ENCODE results near the gene PPP2R3B.
A peak's percentile ranks its signal among the peaks of the same experiment; 100 is the strongest.
"Not testable (repeated sequence)": the region's sequence is repeated elsewhere in the genome, so short reads cannot be mapped to it uniquely, and the experiment has no call there.

Gene PPP2R3B

GRCh38 chrX:390459-390858, 3.8 kb upstream of the PPP2R3B start:
- Mint-ChIP-seq H3K36me3 (ENCODE audit: low read depth) (peaks cover 6% of the 10 kb centered on the region), H3K4me3 (no peak overlapping the region), H3K9me3 (no peaks in the 10 kb centered on the region), H3K27ac (no peak overlapping the region), H3K27me3 (no peaks in the 10 kb centered on the region), H3K4me1 (ENCODE audit: low read depth) (no peaks in the 10 kb centered on the region)
- intact Hi-C loops (cut with micrococcal nuclease) = no loop called here

GRCh38 chrX:389021-389441, 2.3 kb upstream of the PPP2R3B start:
- no peaks in the 10 kb centered on the region for H3K27me3 Mint-ChIP-seq
- intact Hi-C loops (cut with micrococcal nuclease) = loop anchor here (5.0 kb wide), 1 partner anchor 112 kb away; no protein-coding TSS in a partner anchor
- no peaks in the 10 kb centered on the region for H3K9me3 Mint-ChIP-seq
- H3K4me1 Mint-ChIP-seq (ENCODE audit: low read depth) = no peaks in the 10 kb centered on the region
- peaks cover 6% of the 10 kb centered on the region for H3K36me3 Mint-ChIP-seq (ENCODE audit: low read depth)
- H3K27ac Mint-ChIP-seq = peak overlapping the region; percentile 25
- H3K4me3 Mint-ChIP-seq = no peak overlapping the region

DNA sequence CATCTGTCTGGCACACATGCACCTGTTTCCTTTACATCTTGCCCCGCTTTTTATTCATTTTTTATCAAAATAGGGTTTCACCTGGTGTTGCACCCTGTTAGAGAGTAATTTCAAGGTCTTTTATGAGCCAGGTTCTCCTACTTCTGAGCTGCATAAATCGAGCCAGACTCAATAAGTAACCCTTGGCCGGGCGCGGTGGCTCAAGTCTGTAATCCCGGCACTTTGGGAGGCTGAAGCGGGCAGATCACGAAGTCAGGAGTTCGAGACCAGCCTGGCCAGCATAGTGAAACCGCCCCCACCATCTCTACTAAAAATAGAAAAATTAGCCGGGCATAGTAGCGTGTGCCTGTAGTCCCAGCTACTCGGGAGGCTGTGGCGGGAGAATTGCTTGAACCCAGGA, 1.0 kb upstream of the PPP2R3B start:
- Mint-ChIP-seq H3K4me3 (peak overlapping the region; percentile 96), H3K36me3 (ENCODE audit: low read depth) (peaks cover 6% of the 10 kb centered on the region), H3K9me3 (no peaks in the 10 kb centered on the region), H3K4me1 (ENCODE audit: low read depth) (no peaks in the 10 kb centered on the region), H3K27me3 (no peaks in the 10 kb centered on the region), H3K27ac (peak overlapping the region; percentile 99)
- intact Hi-C loops (cut with micrococcal nuclease) = loop anchor here (1.0 to 5.0 kb wide), 2 partner anchors 69 to 110 kb away; partner anchors contain the start of gene GTPBP6

DNA sequence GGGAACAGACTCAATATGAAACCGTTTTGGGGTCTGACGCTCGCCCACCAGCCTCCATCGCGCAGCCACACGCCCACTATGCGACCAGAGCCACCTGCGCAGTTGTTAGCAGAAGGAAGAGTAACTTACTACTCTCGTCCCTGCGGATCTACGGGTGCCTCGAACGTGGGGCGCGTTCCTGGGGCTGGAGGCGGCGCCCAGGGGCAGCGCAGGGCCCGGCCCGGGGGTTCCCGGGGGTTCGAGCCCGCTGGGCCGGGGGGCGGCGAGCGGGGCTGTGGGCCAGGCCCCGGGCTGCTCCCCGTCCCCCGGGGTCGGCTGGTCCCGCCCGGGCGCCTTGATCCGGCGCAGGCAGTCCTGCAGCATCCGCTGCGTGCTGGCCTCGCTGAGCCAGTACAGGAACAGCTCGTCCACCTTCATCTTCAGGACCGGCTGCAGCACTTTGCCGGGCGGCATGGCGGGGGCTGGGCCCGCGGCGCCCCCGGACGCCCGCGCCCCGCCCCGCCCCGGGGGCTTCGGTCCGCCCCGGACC, 404 bp downstream of the PPP2R3B start:
- peak overlapping the region; percentile 99 for H3K27ac Mint-ChIP-seq
- no peaks in the 10 kb centered on the region for H3K9me3 Mint-ChIP-seq
- peaks cover 6% of the 10 kb centered on the region for H3K36me3 Mint-ChIP-seq (ENCODE audit: low read depth)
- intact Hi-C loops (cut with micrococcal nuclease) = loop anchor here (5.0 kb wide), 1 partner anchor 109 kb away; no protein-coding TSS in a partner anchor
- peak overlapping the region; percentile 53 for H3K4me3 Mint-ChIP-seq
- H3K4me1 Mint-ChIP-seq (ENCODE audit: low read depth) = peaks cover 5% of the 10 kb centered on the region
- H3K27me3 Mint-ChIP-seq = no peaks in the 10 kb centered on the region

DNA sequence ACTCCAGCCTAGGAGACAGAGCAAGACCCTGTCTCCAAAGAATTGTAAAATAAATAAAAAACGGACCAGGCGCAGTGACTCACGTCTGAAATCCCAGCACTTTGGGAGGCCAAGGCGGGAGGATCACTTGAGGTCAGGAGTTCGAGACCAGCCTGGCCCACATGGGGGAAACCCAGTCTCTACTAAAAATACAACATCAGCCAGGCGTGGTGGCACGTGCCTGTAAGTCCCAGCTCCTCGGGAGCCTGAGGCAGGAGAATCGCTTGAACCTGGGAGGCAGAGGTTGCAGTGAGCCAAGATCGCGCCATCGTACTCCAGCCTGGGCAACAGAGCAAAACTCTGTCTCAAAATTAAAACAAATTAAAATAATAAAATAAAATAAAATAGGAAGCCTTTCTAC, 971 bp downstream of the PPP2R3B start:
- not testable (repeated sequence) for H3K27ac Mint-ChIP-seq; H3K36me3 Mint-ChIP-seq (ENCODE audit: low read depth); H3K4me1 Mint-ChIP-seq (ENCODE audit: low read depth); H3K9me3 Mint-ChIP-seq; H3K4me3 Mint-ChIP-seq; H3K27me3 Mint-ChIP-seq
- intact Hi-C loops (cut with micrococcal nuclease) = loop anchor here (5.0 kb wide), 1 partner anchor 108 kb away; no protein-coding TSS in a partner anchor

- Mint-ChIP-seq H3K9me3 (no peaks in the 10 kb centered on the region), H3K27ac (no peak overlapping the region), H3K4me3 (no peak overlapping the region), H3K36me3 (ENCODE audit: low read depth) (peaks cover 6% of the 10 kb centered on the region), H3K4me1 (ENCODE audit: low read depth) (peaks cover 5% of the 10 kb centered on the region), H3K27me3 (no peaks in the 10 kb centered on the region)
- intact Hi-C loops (cut with micrococcal nuclease) = loop anchor here (5.0 kb wide), 1 partner anchor 108 kb away; no protein-coding TSS in a partner anchor
Measured at GRCh38 chrX:384861-385260, 1.8 kb downstream of the PPP2R3B start.

GRCh38 chrX:378443-378842, 8.3 kb downstream of the PPP2R3B start:
- Mint-ChIP-seq H3K27ac (no peak overlapping the region), H3K4me1 (ENCODE audit: low read depth) (peaks cover 18% of the 10 kb centered on the region), H3K27me3 (peaks cover 26% of the 10 kb centered on the region), H3K36me3 (ENCODE audit: low read depth) (no peaks in the 10 kb centered on the region), H3K9me3 (no peaks in the 10 kb centered on the region), H3K4me3 (no peak overlapping the region)
- intact Hi-C loops (cut with micrococcal nuclease) = no loop called here

GRCh38 chrX:376206-376605, 10.5 kb downstream of the PPP2R3B start:
- Mint-ChIP-seq H3K27me3 (peaks cover 44% of the 10 kb centered on the region), H3K4me1 (ENCODE audit: low read depth) (peaks cover 14% of the 10 kb centered on the region)
- H3K27ac Mint-ChIP-seq; H3K9me3 Mint-ChIP-seq; H3K36me3 Mint-ChIP-seq (ENCODE audit: low read depth); H3K4me3 Mint-ChIP-seq; intact Hi-C loops (cut with micrococcal nuclease): not testable (repeated sequence)

GRCh38 chrX:375181-376036, 11.3 kb downstream of the PPP2R3B start:
- no peaks in the 10 kb centered on the region for H3K36me3 Mint-ChIP-seq (ENCODE audit: low read depth)
- intact Hi-C loops (cut with micrococcal nuclease) = no loop called here
- no peaks in the 10 kb centered on the region for H3K9me3 Mint-ChIP-seq
- H3K27ac Mint-ChIP-seq = no peak overlapping the region
- no peak overlapping the region for H3K4me3 Mint-ChIP-seq
- H3K4me1 Mint-ChIP-seq (ENCODE audit: low read depth) = peaks cover 14% of the 10 kb centered on the region
- peaks cover 46% of the 10 kb centered on the region for H3K27me3 Mint-ChIP-seq

GRCh38 chrX:374596-374995, 12.1 kb downstream of the PPP2R3B start:
- no peak overlapping the region for H3K27ac Mint-ChIP-seq
- H3K9me3 Mint-ChIP-seq = no peaks in the 10 kb centered on the region
- intact Hi-C loops (cut with micrococcal nuclease) = no loop called here
- no peak overlapping the region for H3K4me3 Mint-ChIP-seq
- H3K27me3 Mint-ChIP-seq = peaks cover 46% of the 10 kb centered on the region
- no peaks in the 10 kb centered on the region for H3K36me3 Mint-ChIP-seq (ENCODE audit: low read depth)
- H3K4me1 Mint-ChIP-seq (ENCODE audit: low read depth) = peaks cover 14% of the 10 kb centered on the region

DNA sequence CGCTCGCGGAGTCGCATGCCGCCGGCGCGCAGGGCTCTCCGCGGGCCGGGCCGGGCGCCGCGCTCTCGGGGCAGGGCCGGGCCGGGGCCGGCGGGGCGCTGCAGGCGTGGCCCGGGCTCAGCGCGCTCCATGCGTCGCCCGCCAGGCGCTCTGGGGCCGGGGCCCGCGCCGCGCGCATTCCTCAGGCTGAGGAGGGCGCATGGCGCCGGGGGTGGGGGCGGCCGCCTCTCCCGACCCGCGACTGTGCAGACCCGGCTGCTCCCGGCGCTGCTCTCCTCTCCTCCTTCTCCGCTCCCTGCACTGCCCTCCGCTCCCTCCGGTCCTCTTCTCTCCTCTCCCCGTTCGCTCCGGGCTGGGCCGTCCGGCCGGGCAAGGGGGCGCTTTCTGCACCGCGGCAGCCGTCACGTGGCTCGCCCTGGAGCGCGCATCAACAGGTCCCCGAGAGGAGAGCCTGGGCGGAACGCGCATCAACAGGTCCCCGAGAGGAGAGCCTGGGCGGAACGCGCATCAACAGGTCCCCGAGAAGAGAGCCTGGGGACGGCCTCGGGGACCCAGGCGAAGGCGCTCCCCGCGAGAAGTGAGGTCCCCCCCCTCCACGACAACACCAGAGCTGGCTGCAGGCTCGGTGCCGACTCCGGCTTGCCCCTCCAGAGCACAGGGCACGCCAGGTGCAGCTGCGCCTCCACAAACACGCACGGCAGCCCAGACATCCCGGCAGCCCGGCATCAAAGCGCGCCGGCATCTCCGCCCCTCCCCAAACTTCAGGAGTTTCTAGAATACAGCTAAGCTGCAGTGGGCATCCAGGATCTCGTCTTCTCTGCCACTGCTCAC, 12.9 kb downstream of the PPP2R3B start:
- Mint-ChIP-seq H3K4me1 (ENCODE audit: low read depth) (peaks cover 14% of the 10 kb centered on the region), H3K27me3 (peaks cover 46% of the 10 kb centered on the region), H3K9me3 (no peaks in the 10 kb centered on the region), H3K27ac (no peak overlapping the region), H3K36me3 (ENCODE audit: low read depth) (no peaks in the 10 kb centered on the region), H3K4me3 (no peak overlapping the region)
- intact Hi-C loops (cut with micrococcal nuclease) = no loop called here

- intact Hi-C loops (cut with micrococcal nuclease) = no loop called here
Measured at GRCh38 chrX:372856-373640, 13.7 kb downstream of the PPP2R3B start.

DNA sequence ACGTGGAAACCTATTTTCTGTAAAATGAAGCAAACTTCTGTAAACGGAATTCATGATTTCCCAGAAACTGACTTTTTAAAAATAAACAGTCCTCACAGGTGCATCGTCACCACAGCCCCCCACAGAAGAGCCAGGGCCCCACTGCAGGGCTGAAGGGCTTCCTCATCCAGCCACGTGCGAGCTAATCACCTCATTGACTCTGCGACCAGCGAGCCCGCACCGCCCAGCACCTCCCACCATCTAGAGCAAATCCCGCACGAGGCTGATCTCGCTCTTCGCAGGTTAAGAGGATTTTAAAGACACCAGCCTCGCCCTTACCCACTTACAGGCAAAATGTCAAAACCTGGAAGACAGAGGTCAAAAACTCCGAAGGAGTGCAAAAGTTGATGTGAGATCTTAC, 14.8 kb downstream of the PPP2R3B start:
- intact Hi-C loops (cut with micrococcal nuclease) = no loop called here
- H3K27me3 Mint-ChIP-seq = peaks cover 46% of the 10 kb centered on the region
- H3K4me1 Mint-ChIP-seq (ENCODE audit: low read depth) = peaks cover 14% of the 10 kb centered on the region
- H3K36me3 Mint-ChIP-seq (ENCODE audit: low read depth) = no peaks in the 10 kb centered on the region
- no peak overlapping the region for H3K27ac Mint-ChIP-seq
- H3K4me3 Mint-ChIP-seq = no peak overlapping the region
- no peaks in the 10 kb centered on the region for H3K9me3 Mint-ChIP-seq

More at GRCh38 chrX:372856-373640, 13.7 kb downstream of the PPP2R3B start:
- Mint-ChIP-seq H3K4me1 (ENCODE audit: low read depth) (peaks cover 14% of the 10 kb centered on the region), H3K4me3 (no peak overlapping the region), H3K27ac (no peak overlapping the region), H3K27me3 (peaks cover 46% of the 10 kb centered on the region), H3K36me3 (ENCODE audit: low read depth) (no peaks in the 10 kb centered on the region), H3K9me3 (no peaks in the 10 kb centered on the region)
